NCI-H187 treated with DMSO at 0.1 percent for 48 hours (cell line): ENCODE measurements around the gene MMRN2.
"Not testable (repeated sequence)": the region's sequence is repeated elsewhere in the genome, so short reads cannot be mapped to it uniquely, and the experiment has no call there.

Source experiments
- DNase-seq: peaks from one replicate; lab custom pipeline; 2025; lab: John Stamatoyannopoulos, UW

MMRN2 gene

DNA sequence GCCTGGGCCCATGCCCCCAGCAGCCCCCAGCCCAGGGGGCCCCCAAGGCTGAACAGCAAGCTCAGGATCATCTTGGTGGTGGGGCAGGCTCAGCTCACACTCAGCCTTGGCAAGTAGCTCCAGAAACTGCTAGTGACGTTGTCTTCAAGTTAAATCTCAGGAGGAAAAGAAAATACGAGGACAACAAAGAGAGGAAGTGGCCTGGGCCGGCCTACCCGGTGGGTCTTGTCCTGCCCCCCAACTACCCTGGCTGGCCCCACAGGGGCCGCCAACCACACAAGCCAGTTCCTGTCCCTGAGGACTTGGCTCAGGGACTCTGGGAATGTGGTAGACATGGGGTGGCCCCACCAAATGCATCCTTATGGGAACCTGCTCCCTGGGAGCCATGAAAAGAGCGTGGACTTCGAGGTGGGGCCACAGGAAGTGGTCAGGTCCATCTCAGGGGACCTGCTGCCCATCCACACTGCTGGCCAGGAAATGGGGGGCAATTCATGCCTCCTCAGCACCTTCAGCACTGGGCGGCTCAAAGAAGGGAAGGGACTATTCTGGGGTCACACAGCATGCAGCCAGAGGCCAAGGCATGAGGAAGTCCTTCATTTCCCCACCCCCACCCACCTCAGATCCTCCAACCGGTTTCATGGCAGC, at the start of gene MMRN2:
MMRN2 (minus strand) TSS at position 145 of the 645 bp plus-strand sequence; CDS start at position 71, 74 bp downstream.
- no peak for DNase-seq

DNA sequence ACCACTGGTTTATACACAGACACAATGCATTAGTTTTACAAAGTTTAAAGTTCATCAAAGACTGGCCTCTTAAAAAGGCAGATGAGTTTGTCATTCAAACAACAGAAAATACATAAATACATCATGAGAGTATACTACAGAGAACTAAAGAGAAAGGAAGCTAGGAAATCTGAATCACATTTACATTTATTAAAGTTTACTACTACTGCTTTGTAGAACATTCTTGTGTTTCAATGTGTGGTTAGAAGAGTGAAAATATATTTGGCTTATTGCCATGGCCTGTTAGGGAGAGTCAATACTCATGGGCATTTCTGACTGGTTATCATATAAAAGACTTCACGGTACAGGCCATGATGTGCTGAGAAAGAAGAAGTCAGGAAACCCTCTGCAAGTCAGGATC, 49.7 kb upstream of the MMRN2 start:
- not testable (repeated sequence) for DNase-seq

DNA sequence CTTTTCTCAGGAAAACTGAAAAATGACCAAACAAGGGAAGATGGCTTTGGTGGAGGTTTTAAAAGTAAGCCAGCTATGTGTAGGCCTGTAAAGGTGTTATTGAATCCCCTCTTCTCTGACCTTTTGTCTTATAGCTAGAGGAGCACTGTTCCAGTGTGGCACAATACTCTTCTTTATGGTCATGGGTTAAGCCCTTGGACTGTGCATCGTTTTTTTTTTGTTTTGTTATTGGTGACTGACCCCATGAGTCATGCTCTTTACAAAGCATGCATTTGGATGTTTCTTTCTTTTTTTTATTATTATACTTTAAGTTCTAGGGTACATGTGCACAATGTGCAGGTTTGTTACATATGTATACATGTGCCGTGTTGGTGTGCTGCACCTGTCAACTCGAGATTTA, 43.1 kb upstream of the MMRN2 start:
- no peak for DNase-seq

DNA sequence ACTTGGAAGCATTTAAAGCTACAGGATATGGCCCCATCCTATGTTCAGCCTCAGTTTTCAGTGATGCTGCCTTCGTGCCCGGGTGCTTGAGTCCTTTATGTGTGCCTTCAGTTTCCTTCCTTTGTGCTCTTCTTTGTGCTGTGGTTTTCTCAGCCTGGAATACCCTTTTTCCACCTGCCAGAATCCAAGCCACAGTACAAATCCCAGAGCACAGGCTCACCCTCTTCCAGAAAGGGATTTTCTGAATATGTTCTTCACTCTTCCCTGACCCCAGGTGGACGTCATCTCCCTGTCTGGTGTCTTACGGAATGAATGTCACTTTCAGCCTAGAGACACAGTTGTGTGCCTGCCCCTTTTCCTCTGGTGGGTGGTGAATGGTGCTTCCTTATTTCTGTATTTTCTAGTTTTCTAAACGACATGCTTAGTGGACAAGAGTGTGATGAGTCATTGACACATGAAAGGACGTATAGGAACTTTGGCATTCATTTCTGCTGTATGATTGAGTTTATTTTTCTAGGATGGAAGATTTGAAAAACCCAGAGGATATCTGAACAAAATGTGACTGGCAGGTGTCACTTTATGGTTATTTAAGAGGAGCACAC, 42.5 kb upstream of the MMRN2 start:
- not testable (repeated sequence) for DNase-seq

- no peak for DNase-seq
Measured at GRCh38 chr10:86992929-86993328, 35.5 kb upstream of the MMRN2 start.

- no peak for DNase-seq
Measured at GRCh38 chr10:86992456-86992855, 35.0 kb upstream of the MMRN2 start.

DNA sequence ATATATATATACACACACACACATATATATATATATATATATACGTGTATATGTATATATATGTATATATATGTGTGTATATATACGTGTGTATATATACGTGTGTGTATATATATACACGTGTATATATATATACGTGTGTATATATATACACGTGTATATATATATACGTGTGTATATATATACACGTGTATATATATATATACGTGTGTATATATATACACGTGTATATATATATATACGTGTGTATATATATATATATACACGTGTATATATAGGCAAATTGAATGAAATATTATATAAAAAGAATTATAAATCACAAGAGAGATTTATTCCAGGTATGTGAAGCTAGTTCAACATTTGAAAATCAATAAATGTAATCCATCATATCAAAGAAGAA, 33.9 kb upstream of the MMRN2 start:
- not testable (repeated sequence) for DNase-seq

DNA sequence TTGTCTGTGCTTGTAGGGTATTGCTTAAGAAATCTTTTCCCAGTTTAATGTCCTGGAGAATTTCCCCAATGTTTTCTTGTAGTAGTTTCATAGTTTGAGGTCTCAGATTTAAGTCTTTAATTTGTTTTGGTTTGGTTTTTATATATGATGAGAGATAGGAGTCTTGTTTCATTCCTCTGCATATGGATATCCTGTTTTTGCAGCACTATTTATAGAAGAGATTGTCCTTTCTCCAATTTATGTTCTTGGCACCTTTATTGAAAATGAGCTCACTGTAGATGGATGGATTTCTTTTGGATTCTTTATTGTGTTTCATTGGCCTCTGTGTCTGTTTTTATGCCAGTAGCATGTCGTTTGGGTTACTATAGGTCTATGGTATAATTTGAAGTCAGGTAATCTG, 31.1 kb upstream of the MMRN2 start:
- no peak for DNase-seq

DNA sequence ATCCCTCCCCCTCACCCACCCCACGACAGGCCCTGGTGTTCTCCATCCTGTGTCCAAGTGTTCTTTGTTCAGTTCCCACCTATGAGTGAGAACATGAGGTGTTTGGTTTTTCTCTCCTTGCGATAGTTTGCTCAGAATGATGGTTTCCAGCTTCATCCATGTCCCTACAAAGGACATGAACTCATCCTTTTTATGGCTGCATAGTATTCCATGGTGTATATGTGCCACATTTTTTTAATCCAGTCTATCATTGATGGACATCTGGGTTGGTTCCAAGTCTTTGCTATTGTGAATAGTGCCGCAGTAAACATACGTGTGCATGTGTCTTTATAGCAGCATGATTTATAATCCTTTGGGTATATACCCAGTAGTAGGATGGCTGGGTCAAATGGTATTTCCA, 27.1 kb upstream of the MMRN2 start:
- DNase-seq = not testable (repeated sequence)

DNA sequence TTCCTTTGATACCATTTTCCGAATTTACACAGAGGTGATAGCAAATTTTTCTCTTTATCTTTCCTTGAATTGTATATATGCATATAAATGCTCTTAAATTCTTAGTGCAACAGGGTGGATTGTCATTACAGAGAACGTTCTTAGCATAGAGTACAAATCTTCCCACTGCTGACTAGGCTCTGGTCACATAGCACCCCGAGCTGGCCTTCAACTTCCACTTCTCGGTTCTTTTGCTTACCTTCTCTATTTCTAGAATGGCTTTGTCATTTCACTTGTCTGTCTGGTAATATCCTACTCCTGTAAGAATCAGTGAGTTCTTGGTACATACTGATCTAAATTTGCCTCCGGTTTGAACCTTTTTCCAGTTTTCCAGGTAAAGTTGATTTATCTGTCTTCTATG, 24.3 kb upstream of the MMRN2 start:
- DNase-seq = no peak

DNA sequence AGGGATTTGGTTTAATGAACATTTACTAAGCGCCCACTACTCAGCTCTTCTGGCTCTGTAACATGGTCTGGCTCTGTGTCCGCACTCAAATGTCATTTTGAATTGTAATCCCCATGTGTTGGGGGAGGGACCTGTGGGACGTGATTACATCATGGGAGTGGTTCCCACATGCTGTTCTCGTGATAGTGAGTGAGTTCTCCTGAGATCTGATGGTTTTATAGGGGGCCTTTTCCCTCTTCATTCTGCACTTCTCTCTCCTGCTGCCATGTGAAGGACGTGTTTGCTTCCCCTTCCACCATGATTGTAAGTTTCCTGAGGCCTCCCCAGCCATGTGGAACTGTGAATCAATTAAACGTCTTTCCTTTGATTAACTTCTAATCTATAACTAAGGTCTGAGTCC, 23.6 kb upstream of the MMRN2 start:
- not testable (repeated sequence) for DNase-seq

GRCh38 chr10:86979977-86980448, 22.6 kb upstream of the MMRN2 start:
- no peak for DNase-seq

GRCh38 chr10:86979296-86979818, 21.9 kb upstream of the MMRN2 start:
- DNase-seq = no peak

GRCh38 chr10:86978457-86978856, 21.0 kb upstream of the MMRN2 start:
- DNase-seq = not testable (repeated sequence)

DNA sequence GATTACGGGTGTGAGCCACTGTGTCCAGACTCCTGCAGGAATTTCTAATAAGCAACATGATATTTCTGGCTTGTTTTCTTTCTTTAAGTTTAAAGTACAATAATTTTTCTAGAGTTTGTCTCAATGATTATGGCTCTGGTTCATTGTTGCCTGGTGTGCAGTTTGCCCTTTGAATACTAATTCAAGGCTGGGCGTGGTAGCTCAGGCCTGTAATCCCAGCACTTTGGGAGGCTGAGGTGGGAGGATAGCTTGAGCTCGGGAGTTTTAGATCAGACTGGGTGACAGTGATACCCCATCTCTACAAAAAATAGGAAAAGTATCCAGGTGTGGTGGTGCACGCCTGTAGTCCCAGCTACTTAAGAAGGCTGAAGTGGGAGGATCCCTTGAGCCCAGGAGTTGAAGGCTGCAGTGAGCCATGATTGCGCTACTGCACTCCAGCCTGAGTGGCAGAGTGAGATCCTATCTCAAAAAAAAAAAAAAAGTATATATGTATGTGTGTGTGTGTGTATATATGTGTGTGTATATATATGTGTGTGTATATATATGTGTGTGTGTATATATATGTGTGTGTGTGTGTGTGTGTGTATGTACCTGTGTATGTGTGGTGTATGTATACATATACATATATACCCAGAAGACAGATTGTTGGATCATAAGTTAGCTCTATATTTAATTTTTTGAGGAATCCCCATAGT, 19.1 kb upstream of the MMRN2 start:
- no peak for DNase-seq

GRCh38 chr10:86974484-86974883, 17.1 kb upstream of the MMRN2 start:
- no peak for DNase-seq

DNA sequence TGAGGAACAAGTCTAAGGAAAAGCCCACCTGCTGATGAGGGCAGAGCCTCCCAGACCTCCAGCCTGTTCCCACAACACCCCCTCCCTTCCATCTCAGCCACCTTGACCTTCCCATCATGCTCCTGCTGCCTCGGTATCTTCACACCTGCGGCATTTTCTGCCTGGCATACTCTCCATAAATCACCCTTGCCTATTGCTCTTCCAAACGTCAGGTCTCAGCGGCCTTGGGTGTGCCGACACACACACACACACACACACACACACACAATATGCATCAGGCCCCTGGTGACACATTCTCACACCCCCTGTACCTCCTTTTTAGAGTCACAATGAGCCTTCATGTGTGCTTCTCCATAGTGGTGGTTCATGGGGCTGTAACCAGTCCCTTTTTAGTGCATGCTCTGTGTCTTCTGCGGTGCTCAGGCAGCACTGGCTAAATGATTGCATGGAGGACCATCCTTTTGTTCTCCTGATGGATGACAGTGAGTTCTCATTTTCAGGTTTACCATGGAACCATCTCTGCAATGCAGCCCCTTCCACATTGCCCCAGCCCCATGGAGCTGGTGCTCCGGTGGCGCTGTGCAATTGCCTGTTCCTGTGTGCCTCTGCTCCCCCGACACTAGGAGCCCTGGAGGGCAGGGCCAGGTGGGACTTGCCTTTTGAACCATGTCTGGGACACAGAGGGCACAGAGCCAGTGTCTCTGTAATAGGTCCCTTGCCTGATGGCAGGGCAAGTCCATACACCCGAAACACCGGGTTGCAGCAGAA, 15.4 kb upstream of the MMRN2 start:
- DNase-seq = no peak

GRCh38 chr10:86971232-86971991, 14.0 kb upstream of the MMRN2 start:
- no peak for DNase-seq

GRCh38 chr10:86970982-86971231, 13.5 kb upstream of the MMRN2 start:
- no peak for DNase-seq

DNA sequence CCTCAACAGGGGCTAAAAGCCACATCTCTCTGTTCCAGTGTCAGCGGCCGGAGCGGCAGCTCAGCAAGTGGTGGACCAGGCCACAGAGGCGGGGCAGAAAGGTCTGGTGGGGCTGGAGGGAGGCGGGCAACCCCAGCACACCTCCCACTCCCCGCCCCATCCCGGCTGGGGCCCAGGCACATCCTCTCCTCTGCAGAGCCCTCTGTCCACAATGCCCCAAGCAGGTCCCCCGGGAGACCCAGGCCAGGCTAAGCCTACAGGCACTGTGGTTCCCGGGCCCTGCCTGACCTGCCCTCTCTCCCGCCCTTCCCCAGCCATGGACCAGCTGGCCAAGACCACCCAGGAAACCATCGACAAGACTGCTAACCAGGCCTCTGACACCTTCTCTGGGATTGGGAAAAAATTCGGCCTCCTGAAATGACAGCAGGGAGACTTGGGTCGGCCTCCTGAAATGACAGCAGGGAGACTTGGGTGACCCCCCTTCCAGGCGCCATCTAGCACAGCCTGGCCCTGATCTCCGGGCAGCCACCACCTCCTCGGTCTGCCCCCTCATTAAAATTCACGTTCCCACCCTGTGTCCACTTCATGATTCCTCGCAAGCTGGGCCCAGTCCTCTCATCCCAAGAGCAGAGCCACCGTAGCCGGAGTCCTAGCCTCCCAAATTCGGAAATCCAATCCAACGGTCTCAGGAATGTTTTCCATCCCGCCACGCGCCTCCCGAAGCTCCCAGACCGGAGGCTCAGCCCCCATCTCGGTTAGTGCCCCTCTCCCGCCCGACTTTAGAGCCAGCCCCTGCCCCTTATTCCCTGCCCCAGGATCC, 13.0 kb upstream of the MMRN2 start:
- no peak for DNase-seq
